MCF 10A (cell line): ENCODE measurements around the gene PIGR. TPM values are rescaled to one million over a fixed set of nuclear protein-coding genes. Genes with fewer than 3 reads are reported as not detected.

ENCODE experiments used
- BruUV-seq: library from RNA; stranded (reverse); fragments of 400-500 nt; replicated peaks from 2 replicates; lab custom pipeline; 2021; lab: Mats Ljungman, UMichigan
- CTCF ChIA-PET: fragments of 300-600 bp; sonication (Branson Sonifier 250); formaldehyde crosslinking; extraction: SDS; loops from one replicate; lab custom pipeline; 2021; ENCODE audit warnings: antibody characterized with exemption, inconsistent platforms; lab: Yijun Ruan, JAX
- POLR2A ChIA-PET: fragments of 300-600, 350-650 bp; sonication (Branson Sonifier 250); formaldehyde crosslinking; extraction: SDS; loops from one replicate; lab custom pipeline; 2020; ENCODE audit warnings: antibody characterized with exemption, inconsistent platforms; lab: Yijun Ruan, JAX
- DNase-seq: peaks from one replicate; pipeline ENCODE4 v3.0.0-alpha.2; 2018; ENCODE audit not compliant: unreplicated experiment
- H3K27ac Mint-ChIP-seq: one replicate; pipeline ENCODE4 v1.8.0; 2022; ENCODE audit warnings: mild to moderate bottlenecking, low read depth, mixed read lengths; ENCODE audit not compliant: unreplicated experiment
- H3K27me3 Mint-ChIP-seq: one replicate; pipeline ENCODE4 v1.8.0; 2022; ENCODE audit warnings: mixed read lengths; ENCODE audit not compliant: insufficient read depth, unreplicated experiment
- H3K36me3 Mint-ChIP-seq: one replicate; pipeline ENCODE4 v1.8.0; 2022; ENCODE audit warnings: mild to moderate bottlenecking, moderate library complexity, mixed read lengths; ENCODE audit not compliant: insufficient read depth, unreplicated experiment
- H3K4me1 Mint-ChIP-seq: one replicate; pipeline ENCODE4 v1.8.0; 2022; ENCODE audit warnings: mixed read lengths; ENCODE audit not compliant: insufficient read depth, unreplicated experiment
- H3K4me3 Mint-ChIP-seq: one replicate; pipeline ENCODE4 v1.8.0; 2022; ENCODE audit warnings: mild to moderate bottlenecking, moderate library complexity, mixed read lengths; ENCODE audit not compliant: unreplicated experiment
- H3K9me3 Mint-ChIP-seq: one replicate; pipeline ENCODE4 v1.8.0; 2022; ENCODE audit warnings: mixed read lengths; ENCODE audit not compliant: unreplicated experiment
- CTCF ChIP-seq: fragments of 200-600 bp; IDR thresholded peaks from one replicate; pipeline ENCODE4 v1.8.0; 2022; ENCODE audit warnings: antibody characterized with exemption, mild to moderate bottlenecking; ENCODE audit not compliant: unreplicated experiment
- intact Hi-C: fragments of 100-400 bp; cut with micrococcal nuclease; formaldehyde crosslinking; loops from 2 replicates; pipeline ENCODE4 v1.14.1; 2022
- total RNA-seq: library from RNA; stranded (reverse); gene quantifications from 2 replicates; pipeline ENCODE4 v1.2.3, GENCODE V29; 2022

The PIGR gene
- total RNA-seq, 1 experiment from 2014 or later: not detected

GRCh38 chr1:206899717-206900116 lies 46.5 kb downstream of the PIGR start:
- CTCF ChIA-PET: interaction anchor here (0.6 to 3.4 kb wide), 10 partner anchors 8 to 1571 kb away, joined by 3 to 29 read pairs (median 4); partner anchors contain the start of gene IL20
- no TSS peak for BruUV-seq

GRCh38 chr1:206898915-206899431 lies 47.3 kb downstream of the PIGR start:
- BruUV-seq: no TSS peak
- H3K27me3 Mint-ChIP-seq: no peaks in the 10 kb centered on the region
- POLR2A ChIA-PET: interaction anchor here (0.6 to 12.1 kb wide), 6 partner anchors 7 to 198 kb away, joined by 3 to 271 read pairs (median 4); no protein-coding TSS in a partner anchor
- H3K36me3 Mint-ChIP-seq: peaks cover 14% of the 10 kb centered on the region
- intact Hi-C loops: loop anchor here (10.0 kb wide), 1 partner anchor 426 kb away; the partner anchor contains the start of gene CD55
- CTCF ChIA-PET: interaction anchor here (0.8 to 5.0 kb wide), 9 partner anchors 9 to 1570 kb away, joined by 3 to 29 read pairs (median 5); partner anchors contain the start of gene IL20
- no peak for TF ChIP-seq CTCF
- no peak overlapping the region for H3K4me3 Mint-ChIP-seq
- peaks cover 47% of the 10 kb centered on the region for H3K4me1 Mint-ChIP-seq
- no peaks in the 10 kb centered on the region for H3K9me3 Mint-ChIP-seq
- no peak for DNase-seq
- H3K27ac Mint-ChIP-seq: peak overlapping the region; percentile 90

More at GRCh38 chr1:206899717-206900116, 46.5 kb downstream of the PIGR start:
- Mint-ChIP-seq H3K4me3 (no peak overlapping the region), H3K9me3 (no peaks in the 10 kb centered on the region), H3K4me1 (peaks cover 49% of the 10 kb centered on the region), H3K27ac (no peak overlapping the region), H3K36me3 (peaks cover 9% of the 10 kb centered on the region), H3K27me3 (no peaks in the 10 kb centered on the region)
- intact Hi-C loops: loop anchor here (10.0 kb wide), 1 partner anchor 425 kb away; the partner anchor contains the start of gene CD55
- TF ChIP-seq CTCF: no peak
- POLR2A ChIA-PET: interaction anchor here (0.5 to 12.1 kb wide), 4 partner anchors 7 to 21 kb away, joined by 3 to 271 read pairs (median 6); no protein-coding TSS in a partner anchor
- no peak for DNase-seq

- POLR2A ChIA-PET: interaction anchor here (0.6 to 12.1 kb wide), 9 partner anchors 8 to 854 kb away, joined by 3 to 271 read pairs (median 3); no protein-coding TSS in a partner anchor
- Mint-ChIP-seq H3K27ac (peak overlapping the region; percentile 90), H3K4me1 (peaks cover 47% of the 10 kb centered on the region), H3K36me3 (peaks cover 15% of the 10 kb centered on the region), H3K9me3 (no peaks in the 10 kb centered on the region), H3K4me3 (no peak overlapping the region), H3K27me3 (no peaks in the 10 kb centered on the region)
- intact Hi-C loops: loop anchor here (10.0 kb wide), 1 partner anchor 426 kb away; the partner anchor contains the start of gene CD55
- TF ChIP-seq CTCF: no peak
- CTCF ChIA-PET: interaction anchor here (1.0 to 7.4 kb wide), 7 partner anchors 10 to 172 kb away, joined by 3 to 72 read pairs (median 12); partner anchors contain the start of gene IL20
- TSS peak; percentile 10 for BruUV-seq
- peak; percentile 88 for DNase-seq
Observed at GRCh38 chr1:206898089-206898914, 48.0 kb downstream of the PIGR start.
